AG04449 (cell line): Measurements from ENCODE around the gene SERPINB6.
"Not testable (repeated sequence)": the region's sequence is repeated elsewhere in the genome, so short reads cannot be mapped to it uniquely, and the experiment has no call there.

Source experiments
- CTCF ChIA-PET: fragments of 350-600 bp; formaldehyde crosslinking; extraction: SDS; loops from one replicate; lab custom pipeline; 2021; ENCODE audit warnings: antibody characterized with exemption; lab: Yijun Ruan, JAX
- POLR2A ChIA-PET: fragments of 400-600, 350-600 bp; formaldehyde crosslinking; extraction: SDS; loops from one replicate; lab custom pipeline; 2020; ENCODE audit warnings: antibody characterized with exemption, inconsistent platforms; lab: Yijun Ruan, JAX
- DNase-seq: peaks from one replicate; pipeline ENCODE4 v3.0.0-alpha.2; 2010; ENCODE audit warnings: low read depth, low spot score
- H3K4me3 ChIP-seq: 2 replicates; pipeline ENCODE4 v1.5.1; 2011; ENCODE audit warnings: low read depth, mild to moderate bottlenecking, control low read depth, low read length
- TF ChIP-seq, protein P1 (sequence below): IDR thresholded peaks from one replicate; pipeline ENCODE4 v1.5.1; 2011; ENCODE audit warnings: mild to moderate bottlenecking, moderate library complexity, low read length, control low read depth, inconsistent platforms; ENCODE audit not compliant: insufficient read depth; ENCODE audit errors: missing control alignments

The SERPINB6 gene

GRCh38 chr6:2938004-2938631 lies 33.2 kb downstream of the SERPINB6 start:
- TF ChIP-seq, protein P1, sequence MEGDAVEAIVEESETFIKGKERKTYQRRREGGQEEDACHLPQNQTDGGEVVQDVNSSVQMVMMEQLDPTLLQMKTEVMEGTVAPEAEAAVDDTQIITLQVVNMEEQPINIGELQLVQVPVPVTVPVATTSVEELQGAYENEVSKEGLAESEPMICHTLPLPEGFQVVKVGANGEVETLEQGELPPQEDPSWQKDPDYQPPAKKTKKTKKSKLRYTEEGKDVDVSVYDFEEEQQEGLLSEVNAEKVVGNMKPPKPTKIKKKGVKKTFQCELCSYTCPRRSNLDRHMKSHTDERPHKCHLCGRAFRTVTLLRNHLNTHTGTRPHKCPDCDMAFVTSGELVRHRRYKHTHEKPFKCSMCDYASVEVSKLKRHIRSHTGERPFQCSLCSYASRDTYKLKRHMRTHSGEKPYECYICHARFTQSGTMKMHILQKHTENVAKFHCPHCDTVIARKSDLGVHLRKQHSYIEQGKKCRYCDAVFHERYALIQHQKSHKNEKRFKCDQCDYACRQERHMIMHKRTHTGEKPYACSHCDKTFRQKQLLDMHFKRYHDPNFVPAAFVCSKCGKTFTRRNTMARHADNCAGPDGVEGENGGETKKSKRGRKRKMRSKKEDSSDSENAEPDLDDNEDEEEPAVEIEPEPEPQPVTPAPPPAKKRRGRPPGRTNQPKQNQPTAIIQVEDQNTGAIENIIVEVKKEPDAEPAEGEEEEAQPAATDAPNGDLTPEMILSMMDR = no peak
- H3K4me3 ChIP-seq = no peak overlapping the region
- ChIA-PET CTCF (interaction anchor here (10.3 to 17.4 kb wide), 3 partner anchors 16 to 93 kb away, joined by 118 to 254 read pairs (median 252); partner anchors contain the start of gene SERPINB1), POLR2A (no interaction called here)
- DNase-seq = no peak

- no peak for DNase-seq
- TF ChIP-seq, protein P1 = no peak
- CTCF ChIA-PET = interaction anchor here (8.6 to 17.4 kb wide), 4 partner anchors 16 to 145 kb away, joined by 114 to 254 read pairs (median 185); partner anchors contain the start of gene SERPINB1
- H3K4me3 ChIP-seq = no peak overlapping the region
- POLR2A ChIA-PET = no interaction called here
Observed at GRCh38 chr6:2937627-2938003, 33.8 kb downstream of the SERPINB6 start.

DNA sequence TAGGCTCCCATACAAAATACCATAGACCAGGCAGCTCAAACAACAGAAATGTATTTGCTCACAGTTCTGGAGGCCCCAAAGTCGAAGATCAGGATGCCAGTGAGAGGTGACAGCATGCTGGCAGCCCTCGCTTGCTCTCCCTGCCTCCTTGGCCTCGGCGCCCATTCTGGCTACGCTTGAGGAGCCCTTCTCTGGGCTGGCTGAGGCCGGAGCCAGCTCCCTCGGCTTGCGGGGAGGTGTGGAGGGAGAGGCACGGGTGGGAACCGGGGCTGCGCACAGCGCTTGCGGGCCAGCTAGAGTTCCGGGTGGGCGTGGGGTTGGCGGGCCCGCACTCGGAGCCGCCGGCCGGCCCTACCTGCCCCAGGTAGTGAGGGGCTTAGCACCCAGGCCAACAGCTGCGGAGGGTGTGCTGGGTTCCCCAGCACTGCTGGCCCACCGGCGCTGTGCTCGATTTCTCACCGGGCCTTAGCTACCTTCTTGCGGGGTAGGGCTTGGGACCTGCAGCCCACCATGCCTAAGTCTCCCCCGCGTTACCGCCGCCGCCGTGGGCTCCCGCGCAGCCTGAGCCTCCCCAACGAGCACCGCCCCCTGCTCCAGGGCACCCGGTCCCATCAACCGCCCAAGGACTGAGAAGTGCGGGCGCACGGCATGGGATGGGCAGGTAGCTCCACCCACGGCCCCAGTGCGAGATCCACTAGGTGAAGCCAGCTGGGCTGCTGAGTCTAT lies 35.6 kb downstream of the SERPINB6 start:
- CTCF ChIA-PET = interaction anchor here (1.1 to 17.4 kb wide), 9 partner anchors 9 to 198 kb away, joined by 4 to 254 read pairs (median 25); partner anchors contain the start of gene SERPINB1
- H3K4me3 ChIP-seq = no peak overlapping the region
- DNase-seq = no peak
- TF ChIP-seq, protein P1 = no peak
- POLR2A ChIA-PET = no interaction called here

GRCh38 chr6:2934057-2934456 lies 37.3 kb downstream of the SERPINB6 start:
- ChIA-PET CTCF (interaction anchor here (0.8 to 17.4 kb wide), 19 partner anchors 10 to 196 kb away, joined by 3 to 254 read pairs (median 5); partner anchors contain the start of gene SERPINB1), POLR2A (no interaction called here)
- no peak overlapping the region for H3K4me3 ChIP-seq
- TF ChIP-seq, protein P1 = no peak
- no peak for DNase-seq

DNA sequence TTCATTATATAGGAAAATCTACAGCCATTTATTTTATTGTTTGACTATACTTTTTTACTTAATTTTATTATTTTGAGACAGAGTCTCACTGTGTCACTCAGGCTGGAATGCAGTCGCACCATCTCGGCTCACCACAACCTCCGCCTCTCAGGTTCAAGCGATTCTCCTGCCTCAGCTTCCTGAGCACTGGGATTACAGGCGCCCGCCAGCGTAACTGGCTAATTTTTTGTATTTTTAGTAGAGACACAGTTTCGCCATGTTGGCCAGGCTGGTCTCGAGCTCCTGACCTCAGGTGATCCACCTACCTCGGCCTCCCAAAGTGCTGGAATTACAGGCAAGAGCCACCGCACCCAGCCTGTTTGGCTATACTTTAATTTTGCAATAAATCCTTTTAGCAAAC lies 38.5 kb downstream of the SERPINB6 start:
- ChIA-PET CTCF (interaction anchor here (0.6 to 17.4 kb wide), 26 partner anchors 10 to 1336 kb away, joined by 3 to 254 read pairs (median 5); partner anchors contain the start of gene SERPINB1), POLR2A (interaction anchor here (0.6 kb wide), 1 partner anchor 142 kb away, joined by 3 read pairs; no protein-coding TSS in a partner anchor)
- not testable (repeated sequence) for DNase-seq, H3K4me3 ChIP-seq

GRCh38 chr6:2931970-2932748 lies 39.2 kb downstream of the SERPINB6 start:
- no peak overlapping the region for H3K4me3 ChIP-seq
- ChIA-PET CTCF (interaction anchor here (0.6 to 17.4 kb wide), 32 partner anchors 10 to 1335 kb away, joined by 3 to 254 read pairs (median 4); partner anchors contain the start of gene SERPINB1), POLR2A (interaction anchor here (0.6 kb wide), 1 partner anchor 141 kb away, joined by 3 read pairs; no protein-coding TSS in a partner anchor)
- TF ChIP-seq, protein P1 = peak; percentile 95
- peak; percentile 1 for DNase-seq
